Stimulated activated CD4-positive, alpha-beta T cell treated with anti-CD3 and anti-CD28 coated beads, Interleukin-2, amount 100 ng/mL, for 48 hours (primary cell): ENCODE measurements around the gene PPP1R12A.

Source experiments
- DNase-seq, 2 donors: peaks; one replicate each; pipeline ENCODE4 v3.0.0-alpha.2; 2020

Gene PPP1R12A

DNA sequence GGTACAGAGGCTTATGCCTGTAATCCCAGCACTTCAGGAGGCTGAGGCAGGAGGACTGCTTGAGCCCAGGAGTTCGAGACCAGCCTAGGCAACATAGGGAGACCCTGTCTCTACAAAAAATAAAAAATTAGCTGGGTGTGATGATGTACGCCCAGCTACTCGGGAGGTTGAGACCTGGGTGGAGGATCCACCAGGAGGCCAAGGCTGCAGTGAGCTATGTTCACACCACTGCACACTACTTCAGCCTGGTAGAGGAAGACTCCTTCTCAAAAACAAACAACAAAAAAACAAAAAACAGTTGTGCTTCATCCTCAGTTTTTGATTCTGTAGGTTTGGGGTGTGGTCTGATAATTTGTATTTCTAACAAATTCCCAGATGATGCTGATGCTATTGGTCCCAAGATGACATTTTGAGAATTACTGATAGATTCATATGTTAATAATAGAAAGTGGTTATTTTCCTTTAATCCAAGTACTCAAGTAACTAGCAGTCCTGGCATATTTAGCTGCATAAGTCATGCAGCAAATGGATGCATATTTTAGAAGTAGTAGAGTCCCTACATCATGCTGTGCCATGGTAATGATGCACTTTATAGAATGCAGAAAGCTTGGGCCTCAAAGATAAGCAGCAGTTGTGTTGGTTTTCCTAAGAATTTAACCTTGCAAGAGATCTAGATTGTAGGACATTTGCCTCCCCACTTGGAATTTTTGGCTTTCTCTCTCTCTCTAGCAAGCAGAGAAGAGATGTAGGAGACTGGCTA lies 168.0 kb downstream of the PPP1R12A start:
- DNase-seq, result no peak

DNA sequence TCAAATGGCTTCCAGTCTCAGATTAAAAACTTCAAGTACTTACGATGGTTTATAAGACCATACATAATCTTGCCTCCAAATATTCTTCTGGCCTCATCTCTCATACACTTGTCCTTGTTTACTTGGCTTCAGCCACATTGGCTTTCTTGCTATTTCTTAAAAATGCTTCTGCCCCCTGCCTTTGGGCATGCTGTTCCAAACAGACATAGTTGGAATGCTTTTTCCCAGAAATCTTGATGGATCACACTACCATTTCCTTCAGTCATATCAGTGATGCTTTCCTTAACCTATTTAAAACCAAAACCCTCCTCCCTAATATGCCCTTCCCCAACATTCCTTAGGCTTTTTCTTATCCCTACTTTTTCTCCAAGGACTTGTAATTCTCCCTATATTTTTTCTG lies 169.7 kb downstream of the PPP1R12A start:
- DNase-seq, result no peak

DNA sequence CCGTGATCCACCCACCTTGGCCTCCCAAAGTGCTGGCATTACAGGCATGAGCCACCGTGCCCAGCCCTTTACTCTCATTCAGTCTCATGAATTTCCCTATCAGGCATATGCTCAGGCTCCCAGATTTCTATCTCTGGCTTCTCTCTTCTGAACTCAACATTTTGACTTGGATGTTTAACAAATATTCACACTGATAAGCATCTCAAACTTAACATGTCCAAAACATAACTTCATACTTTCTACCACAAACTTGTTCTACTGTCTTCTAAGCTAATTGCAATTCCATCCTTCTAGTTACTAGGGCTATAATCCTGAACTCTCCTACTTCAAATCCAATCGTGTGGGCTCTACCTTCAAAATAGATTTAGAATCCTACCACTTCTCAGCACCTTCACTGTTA lies 170.3 kb downstream of the PPP1R12A start:
- DNase-seq, result no peak

DNA sequence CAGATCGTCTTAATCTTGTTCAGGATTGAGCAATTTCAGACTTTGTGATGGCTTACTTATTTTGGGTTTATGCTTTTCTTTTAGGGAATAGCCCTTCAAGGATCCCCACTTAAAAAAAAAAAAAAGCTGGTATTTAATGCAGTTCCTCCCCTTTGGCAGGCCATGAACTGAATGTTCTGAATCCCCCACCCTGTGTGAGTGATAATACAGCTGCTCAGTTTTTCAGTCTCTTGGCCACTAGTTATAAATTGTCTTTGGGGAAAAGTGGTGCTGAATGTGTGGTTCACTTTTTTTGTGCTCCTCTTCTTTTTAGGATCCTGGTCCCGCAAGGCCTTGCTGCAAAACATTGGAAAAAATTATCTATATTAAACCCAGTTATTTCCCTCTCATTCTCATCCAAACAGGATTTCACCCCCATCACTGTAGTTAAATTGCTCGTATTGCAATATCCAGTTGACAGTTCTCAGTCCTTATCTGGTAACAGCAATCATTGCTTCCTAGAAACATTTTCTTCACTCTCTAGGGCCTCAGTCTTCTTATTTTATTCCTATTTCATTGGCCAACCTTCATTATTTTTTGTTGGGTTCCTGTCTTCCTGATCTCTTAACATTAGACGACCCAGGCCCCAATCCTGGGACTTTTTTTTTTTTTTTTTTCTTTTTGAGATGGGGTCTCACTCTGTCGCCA lies 171.0 kb downstream of the PPP1R12A start:
- DNase-seq, result no peak

DNA sequence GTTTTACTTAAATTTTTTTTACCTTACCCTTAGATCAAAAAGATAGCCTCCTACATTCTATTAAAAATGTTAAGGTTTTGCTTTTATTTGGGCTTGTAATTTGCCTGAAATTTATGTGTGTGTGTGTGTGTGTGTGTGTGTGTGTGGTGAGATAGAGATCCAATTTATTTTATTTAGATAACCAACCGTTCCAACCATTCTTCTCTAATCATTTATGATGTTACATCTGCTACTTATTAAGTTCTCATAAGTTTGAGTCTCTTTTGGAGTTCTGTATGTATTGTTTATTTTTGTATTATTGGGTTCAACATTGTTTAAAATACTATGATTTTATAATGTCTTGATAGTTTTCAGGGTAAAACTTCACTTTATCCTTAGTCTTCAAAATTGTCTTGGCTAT lies 173.6 kb downstream of the PPP1R12A start:
- no peak for DNase-seq

DNA sequence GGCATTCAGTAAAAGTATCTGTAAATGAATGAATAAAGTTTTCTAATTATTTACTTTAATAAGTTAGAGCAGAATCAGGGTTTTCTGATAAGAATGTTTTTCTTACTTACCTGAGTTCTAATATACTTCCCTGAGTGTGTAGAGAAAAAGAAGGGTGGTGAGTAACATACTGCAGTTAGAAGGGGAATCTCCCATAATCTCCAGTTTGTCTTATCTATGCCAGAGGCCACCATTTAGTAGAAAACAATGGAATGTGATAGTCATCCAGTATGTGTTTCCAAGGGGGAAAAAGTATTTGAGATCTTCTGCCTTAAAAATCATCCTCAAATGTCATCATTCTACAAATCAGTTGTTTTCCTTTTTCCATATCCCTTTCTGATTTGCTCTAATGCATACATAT lies 187.6 kb downstream of the PPP1R12A start:
- no peak for DNase-seq

DNA sequence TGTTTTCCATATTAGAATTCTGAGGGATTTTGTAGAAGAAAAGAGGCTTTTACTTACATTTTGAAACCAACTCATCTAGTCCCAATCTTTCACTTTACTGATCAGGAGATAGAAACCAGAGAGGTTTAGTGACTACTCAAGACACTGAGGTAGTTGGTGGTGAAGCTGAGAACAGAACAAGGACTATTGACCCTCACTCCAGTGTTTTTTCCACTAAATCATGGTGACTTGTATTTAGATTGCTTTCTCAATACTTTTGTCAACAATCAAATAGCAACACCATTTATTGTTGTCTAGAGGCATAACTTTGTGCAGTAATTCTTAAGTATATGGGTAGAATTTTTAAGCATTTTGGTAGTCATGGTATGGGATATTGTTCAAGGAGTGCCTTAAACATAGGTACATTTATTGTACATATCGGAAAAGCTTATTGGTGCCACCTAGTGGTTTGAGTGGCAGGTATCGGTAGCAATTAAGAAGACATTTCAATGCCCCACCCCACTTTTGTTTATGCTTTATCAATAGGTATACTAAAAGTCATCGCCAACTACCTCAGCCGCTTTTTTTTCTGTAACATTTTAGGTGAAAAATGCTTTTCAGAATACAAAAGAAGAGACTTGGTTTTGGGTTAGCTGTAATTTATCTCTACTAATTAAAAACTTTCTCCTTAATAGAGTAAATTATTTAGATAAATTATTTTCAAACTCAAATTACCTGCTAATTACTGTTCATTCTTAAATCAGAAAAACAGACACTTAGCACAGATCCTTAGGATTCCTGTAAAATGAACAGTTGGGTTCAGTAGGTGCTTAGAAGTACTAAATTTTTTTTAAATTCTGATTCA lies 196.8 kb downstream of the PPP1R12A start:
- DNase-seq, result peak; percentile 14 to 15

DNA sequence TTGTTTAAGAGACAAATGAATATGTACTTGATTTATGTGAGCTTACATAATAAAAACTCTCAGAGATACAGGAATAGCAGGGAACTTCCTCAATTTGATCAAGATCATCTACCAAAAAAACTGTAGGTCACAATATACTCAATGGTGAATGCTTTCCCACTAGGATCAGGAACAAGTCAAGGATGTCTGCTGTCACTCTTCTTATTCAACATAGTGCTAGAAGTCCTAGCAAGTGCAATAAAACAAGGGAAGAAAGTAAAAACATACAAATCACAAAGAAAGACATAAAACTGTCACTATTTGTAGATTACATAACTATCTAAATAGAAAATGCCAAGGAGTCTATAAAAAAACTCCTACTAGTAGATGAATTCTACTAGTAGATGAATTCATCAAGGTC lies 202.3 kb downstream of the PPP1R12A start:
- no peak for DNase-seq

DNA sequence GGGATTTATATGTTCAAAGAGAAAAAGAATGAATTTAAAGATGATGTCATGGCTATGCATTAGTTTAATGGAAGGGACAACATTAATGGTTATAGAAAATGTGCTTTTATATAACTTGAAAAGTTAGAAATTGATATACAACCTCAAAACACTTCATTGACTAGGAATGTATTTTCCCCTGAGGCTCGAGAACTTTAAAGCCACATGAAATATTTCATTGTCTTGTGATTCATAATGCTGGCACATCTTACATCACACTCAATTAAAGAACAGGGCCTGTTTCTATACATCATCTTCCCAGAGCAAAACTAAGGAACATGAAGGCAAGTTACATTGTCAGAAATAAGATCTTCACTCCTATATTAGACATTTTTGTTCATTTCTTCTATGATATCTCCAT lies 208.9 kb downstream of the PPP1R12A start:
- DNase-seq, result no peak
